Fibroblast of peridontal ligament (primary cell): Measurements from ENCODE around the gene DCUN1D3.
"Not testable (repeated sequence)": the region's sequence is repeated elsewhere in the genome, so short reads cannot be mapped to it uniquely, and the experiment has no call there.

Source experiments
- DNase-seq: peaks from one replicate; pipeline ENCODE4 v3.0.0-alpha.2; 2010; ENCODE audit errors: extremely low read depth

The DCUN1D3 gene

GRCh38 chr16:20887207-20887606, 13.0 kb downstream of the DCUN1D3 start:
- no peak for DNase-seq

- no peak for DNase-seq
Observed at GRCh38 chr16:20886320-20886719, 13.8 kb downstream of the DCUN1D3 start.

GRCh38 chr16:20884240-20884556, 16.0 kb downstream of the DCUN1D3 start:
- peak; percentile 91 for DNase-seq

GRCh38 chr16:20883554-20884239, 16.5 kb downstream of the DCUN1D3 start:
- DNase-seq, result no peak

- DNase-seq, result no peak
Observed at GRCh38 chr16:20881503-20881878, 18.7 kb downstream of the DCUN1D3 start.

- no peak for DNase-seq
Observed at GRCh38 chr16:20880867-20881502, 19.2 kb downstream of the DCUN1D3 start.

GRCh38 chr16:20879175-20880040, 20.8 kb downstream of the DCUN1D3 start:
- peak; percentile 47 for DNase-seq

GRCh38 chr16:20878682-20879147, 21.4 kb downstream of the DCUN1D3 start:
- no peak for DNase-seq

- no peak for DNase-seq
Observed at GRCh38 chr16:20875355-20875650, 24.9 kb downstream of the DCUN1D3 start.

- DNase-seq, result no peak
Observed at GRCh38 chr16:20874088-20874581, 26.0 kb downstream of the DCUN1D3 start.

GRCh38 chr16:20873331-20873730, 26.8 kb downstream of the DCUN1D3 start:
- no peak for DNase-seq

GRCh38 chr16:20871941-20872815, 28.0 kb downstream of the DCUN1D3 start:
- DNase-seq, result no peak

- DNase-seq, result peak; percentile 44
Observed at GRCh38 chr16:20871258-20871657, 28.9 kb downstream of the DCUN1D3 start.

GRCh38 chr16:20870122-20870820, 29.9 kb downstream of the DCUN1D3 start:
- no peak for DNase-seq

GRCh38 chr16:20868890-20869289, 31.3 kb downstream of the DCUN1D3 start:
- DNase-seq, result peak; percentile 71

- DNase-seq, result peak; percentile 55
Observed at GRCh38 chr16:20867585-20867984, 32.6 kb downstream of the DCUN1D3 start.

- DNase-seq, result no peak
Observed at GRCh38 chr16:20866801-20867200, 33.4 kb downstream of the DCUN1D3 start.

GRCh38 chr16:20866145-20866772, 33.9 kb downstream of the DCUN1D3 start:
- peak; percentile 87 for DNase-seq

- DNase-seq, result no peak
Observed at GRCh38 chr16:20865420-20866131, 34.6 kb downstream of the DCUN1D3 start.

- not testable (repeated sequence) for DNase-seq
Observed at GRCh38 chr16:20864376-20864775, 35.8 kb downstream of the DCUN1D3 start.
